Stimulated activated CD4-positive, alpha-beta T cell treated with anti-CD3 and anti-CD28 coated beads, TNF-alpha, amount 100 ng/mL, for 24 hours (primary cell): ENCODE measurements around the gene ZNF469.

ENCODE experiments used
- DNase-seq, 3 experiments: peaks; one replicate each; pipeline ENCODE4 v3.0.0-alpha.2; 2020; ENCODE audit warnings: low read depth in 3 of 3

ZNF469 gene

DNA sequence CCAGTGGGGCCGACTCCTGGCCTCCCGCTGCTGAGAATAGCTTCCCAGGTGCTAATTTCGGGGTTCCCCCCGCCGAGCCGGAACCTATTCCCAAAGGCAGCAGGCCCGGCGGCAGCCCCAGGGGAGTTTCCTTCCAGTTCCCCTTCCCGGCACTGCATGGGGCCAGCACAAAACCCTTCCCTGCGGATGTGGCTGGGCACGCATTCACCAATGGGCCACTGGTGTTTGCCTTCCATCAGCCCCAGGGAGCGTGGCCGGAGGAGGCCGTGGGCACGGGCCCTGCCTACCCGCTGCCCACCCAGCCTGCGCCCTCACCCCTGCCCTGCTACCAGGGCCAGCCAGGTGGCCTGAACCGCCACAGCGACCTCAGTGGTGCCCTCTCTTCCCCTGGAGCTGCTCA lies 45.4 kb downstream of the ZNF469 start:
- DNase-seq = no peak

DNA sequence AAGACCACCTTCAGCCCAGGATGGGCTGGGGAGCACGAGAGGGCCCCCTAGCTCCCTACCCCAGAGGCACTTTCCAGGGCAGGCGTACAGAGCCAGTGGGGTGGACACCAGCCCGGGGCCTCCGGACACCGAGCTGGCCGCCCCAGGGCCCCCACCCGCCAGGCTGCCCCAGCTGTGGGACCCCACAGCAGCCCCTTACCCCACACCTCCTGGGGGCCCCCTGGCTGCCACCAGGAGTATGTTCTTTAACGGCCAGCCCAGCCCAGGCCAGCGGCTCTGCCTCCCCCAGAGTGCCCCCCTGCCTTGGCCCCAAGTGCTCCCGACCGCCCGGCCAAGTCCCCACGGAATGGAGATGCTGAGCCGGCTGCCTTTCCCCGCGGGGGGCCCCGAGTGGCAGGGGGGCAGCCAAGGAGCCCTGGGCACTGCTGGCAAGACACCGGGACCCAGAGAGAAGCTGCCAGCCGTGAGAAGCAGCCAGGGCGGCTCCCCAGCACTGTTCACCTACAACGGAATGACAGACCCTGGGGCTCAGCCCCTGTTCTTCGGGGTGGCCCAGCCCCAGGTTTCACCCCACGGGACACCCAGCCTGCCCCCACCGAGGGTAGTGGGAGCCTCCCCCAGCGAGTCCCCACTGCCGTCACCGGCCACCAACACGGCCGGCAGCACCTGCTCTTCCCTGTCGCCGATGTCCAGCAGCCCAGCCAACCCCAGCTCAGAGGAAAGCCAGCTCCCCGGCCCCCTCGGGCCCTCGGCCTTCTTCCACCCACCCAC lies 46.0 kb downstream of the ZNF469 start:
- no peak for DNase-seq

DNA sequence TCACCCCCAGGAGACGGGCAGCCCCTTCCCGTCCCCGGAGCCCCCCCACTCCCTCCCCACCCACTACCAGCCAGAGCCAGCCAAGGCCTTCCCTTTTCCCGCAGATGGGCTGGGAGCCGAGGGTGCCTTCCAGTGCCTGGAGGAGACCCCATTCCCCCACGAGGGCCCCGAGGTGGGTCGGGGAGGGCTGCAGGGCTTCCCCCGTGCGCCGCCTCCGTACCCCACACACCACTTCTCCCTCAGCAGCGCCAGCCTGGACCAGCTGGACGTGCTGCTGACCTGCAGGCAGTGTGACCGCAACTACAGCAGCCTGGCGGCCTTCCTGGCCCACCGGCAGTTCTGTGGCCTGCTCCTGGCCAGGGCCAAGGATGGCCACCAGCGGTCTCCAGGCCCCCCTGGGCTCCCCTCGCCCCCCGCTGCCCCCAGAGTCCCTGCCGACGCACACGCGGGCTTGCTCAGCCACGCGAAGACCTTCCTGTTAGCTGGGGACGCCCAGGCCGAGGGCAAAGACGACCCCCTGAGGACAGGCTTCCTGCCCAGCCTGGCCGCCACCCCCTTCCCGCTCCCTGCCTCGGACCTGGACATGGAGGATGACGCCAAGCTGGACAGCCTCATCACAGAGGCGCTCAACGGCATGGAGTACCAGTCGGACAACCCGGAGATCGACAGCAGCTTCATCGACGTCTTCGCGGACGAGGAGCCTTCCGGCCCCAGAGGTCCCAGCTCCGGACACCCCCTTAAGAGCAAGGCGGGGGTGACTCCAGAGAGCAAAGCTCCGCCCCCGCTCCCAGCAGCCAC lies 46.8 kb downstream of the ZNF469 start:
- DNase-seq = no peak

DNA sequence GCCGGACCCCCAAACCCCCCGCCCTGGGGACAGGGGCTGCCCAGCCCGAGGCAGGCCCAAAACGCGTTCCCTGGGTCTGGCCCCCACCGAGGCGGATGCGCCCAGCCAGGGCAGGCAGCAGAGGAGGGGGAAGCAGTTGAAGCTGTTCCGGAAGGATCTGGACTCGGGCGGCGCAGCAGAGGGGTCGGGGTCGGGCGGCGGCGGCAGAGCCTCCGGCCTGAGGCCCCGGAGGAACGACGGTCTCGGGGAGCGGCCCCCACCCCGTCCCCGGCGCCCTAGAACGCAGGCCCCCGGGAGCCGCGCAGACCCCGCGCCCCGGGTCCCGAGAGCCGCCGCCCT lies 47.4 kb downstream of the ZNF469 start:
- peak in 1 of 3 experiments; percentile 10 for DNase-seq

DNA sequence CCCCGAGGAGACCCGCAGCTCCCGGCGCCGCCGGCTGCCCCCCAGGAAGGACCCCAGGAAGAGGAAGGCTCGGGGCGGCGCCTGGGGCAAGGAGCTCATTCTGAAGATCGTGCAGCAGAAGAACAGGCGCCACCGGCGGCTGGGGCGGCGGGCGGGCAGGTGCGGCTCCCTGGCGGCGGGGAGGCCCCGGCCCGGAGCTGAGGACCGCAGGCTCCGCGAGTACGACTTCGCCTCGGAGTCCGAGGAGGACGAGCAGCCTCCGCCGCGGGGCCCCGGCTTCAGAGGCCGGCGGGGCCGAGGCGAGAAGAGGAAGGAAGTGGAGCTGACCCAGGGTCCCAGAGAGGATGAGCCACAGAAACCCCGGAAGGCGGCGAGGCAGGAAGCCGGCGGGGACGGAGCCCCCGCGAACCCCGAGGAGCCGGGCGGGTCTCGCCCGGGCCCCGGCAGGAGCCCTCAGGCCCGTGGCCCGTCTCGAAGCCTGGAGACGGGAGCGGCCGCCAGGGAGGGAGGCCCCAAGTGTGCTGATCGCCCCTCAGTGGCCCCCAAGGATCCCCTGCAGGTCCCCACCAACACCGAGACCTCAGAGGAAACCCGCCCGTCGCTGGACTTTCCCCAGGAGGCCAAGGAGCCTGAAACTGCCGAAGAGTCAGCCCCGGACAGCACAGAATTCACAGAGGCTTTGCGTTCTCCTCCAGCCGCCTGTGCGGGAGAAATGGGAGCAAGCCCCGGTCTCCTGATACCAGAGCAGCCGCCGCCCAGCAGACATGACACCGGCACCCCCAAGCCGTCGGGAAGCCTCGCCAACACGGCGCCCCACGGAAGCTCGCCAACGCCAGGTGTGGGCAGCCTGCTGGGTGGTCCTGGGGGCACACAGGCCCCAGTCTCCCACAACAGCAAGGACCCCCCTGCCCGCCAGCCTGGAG lies 48.0 kb downstream of the ZNF469 start:
- DNase-seq = peak in 1 of 3 experiments; percentile 44

DNA sequence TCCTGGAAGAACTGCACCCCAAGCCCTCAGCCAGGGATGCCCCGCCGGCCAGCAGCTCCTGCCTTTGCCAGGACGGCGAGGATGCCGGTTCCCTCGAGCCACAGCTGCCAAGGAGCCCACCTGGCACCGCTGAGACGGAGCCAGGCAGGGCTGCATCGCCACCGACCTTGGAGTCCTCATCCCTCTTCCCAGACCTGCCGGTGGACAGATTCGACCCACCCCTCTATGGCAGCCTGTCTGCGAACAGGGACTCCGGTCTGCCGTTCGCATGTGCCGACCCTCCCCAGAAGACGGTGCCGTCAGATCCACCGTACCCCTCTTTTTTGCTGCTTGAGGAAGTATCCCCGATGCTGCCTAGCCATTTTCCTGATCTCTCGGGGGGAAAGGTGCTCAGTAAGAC lies 48.9 kb downstream of the ZNF469 start:
- no peak for DNase-seq

DNA sequence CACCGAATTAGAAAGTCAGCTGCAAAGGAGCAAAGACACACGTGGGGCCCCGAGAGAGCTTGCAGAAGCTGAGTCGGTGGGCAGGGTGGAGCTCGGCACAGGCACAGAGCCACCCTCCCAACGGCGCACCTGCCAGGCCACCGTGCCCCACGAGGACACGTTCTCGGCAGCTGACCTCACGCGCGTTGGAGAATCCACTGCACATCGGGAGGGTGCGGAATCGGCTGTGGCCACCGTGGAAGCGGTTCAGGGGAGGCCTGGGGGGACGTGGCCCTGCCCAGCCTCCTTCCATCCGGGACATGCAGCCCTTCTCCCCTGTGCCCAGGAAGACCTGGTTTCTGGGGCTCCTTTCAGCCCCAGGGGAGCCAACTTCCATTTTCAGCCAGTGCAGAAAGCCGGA lies 49.4 kb downstream of the ZNF469 start:
- DNase-seq = no peak
